22Rv1 (cell line): ENCODE results near the gene LDB3.

Source experiments
- ZFX ChIP-seq: fragments of 450-650 bp; IDR thresholded peaks from 2 replicates; pipeline ENCODE4 v1.6.1; 2017; ENCODE audit warnings: antibody characterized with exemption, borderline replicate concordance
- TF ChIP-seq, protein P1 (sequence below): fragments of 450-650 bp; IDR thresholded peaks from 2 replicates; pipeline ENCODE4 v1.5.1; 2017; ENCODE audit warnings: mild to moderate bottlenecking

DNA sequence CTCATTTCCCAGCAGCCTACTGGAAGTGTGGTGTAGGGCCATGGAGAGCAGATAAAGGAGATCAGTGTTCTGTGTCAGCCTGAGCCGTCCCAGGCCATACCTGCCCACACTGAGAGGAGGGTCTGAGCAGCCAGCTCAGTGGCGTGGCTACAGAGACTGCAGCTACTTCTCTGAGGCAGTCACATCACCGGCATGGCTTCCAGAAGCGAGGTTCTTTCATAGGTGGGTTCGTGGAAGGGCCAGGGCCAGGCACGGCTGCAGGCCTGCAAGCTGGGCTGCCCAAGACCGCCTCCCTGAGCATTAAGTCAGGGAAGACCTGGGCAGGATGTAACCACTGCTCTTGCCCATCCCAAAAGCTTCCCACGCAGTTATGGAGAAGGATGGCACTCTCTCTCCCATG lies 34.9 kb downstream of the LDB3 start:
- TF ChIP-seq, protein P1, sequence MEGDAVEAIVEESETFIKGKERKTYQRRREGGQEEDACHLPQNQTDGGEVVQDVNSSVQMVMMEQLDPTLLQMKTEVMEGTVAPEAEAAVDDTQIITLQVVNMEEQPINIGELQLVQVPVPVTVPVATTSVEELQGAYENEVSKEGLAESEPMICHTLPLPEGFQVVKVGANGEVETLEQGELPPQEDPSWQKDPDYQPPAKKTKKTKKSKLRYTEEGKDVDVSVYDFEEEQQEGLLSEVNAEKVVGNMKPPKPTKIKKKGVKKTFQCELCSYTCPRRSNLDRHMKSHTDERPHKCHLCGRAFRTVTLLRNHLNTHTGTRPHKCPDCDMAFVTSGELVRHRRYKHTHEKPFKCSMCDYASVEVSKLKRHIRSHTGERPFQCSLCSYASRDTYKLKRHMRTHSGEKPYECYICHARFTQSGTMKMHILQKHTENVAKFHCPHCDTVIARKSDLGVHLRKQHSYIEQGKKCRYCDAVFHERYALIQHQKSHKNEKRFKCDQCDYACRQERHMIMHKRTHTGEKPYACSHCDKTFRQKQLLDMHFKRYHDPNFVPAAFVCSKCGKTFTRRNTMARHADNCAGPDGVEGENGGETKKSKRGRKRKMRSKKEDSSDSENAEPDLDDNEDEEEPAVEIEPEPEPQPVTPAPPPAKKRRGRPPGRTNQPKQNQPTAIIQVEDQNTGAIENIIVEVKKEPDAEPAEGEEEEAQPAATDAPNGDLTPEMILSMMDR, result no peak
- no peak for TF ChIP-seq ZFX
